GM18861 (cell line): ENCODE data around the gene PEX16.
"Not testable (repeated sequence)": the region's sequence is repeated elsewhere in the genome, so short reads cannot be mapped to it uniquely, and the experiment has no call there.

ENCODE experiments used
- ATAC-seq: cut with Tn5 transposase; IDR thresholded peaks from one replicate; pipeline ENCODE4 v1.9.1; 2021; ENCODE audit not compliant: unreplicated experiment

The PEX16 gene

DNA sequence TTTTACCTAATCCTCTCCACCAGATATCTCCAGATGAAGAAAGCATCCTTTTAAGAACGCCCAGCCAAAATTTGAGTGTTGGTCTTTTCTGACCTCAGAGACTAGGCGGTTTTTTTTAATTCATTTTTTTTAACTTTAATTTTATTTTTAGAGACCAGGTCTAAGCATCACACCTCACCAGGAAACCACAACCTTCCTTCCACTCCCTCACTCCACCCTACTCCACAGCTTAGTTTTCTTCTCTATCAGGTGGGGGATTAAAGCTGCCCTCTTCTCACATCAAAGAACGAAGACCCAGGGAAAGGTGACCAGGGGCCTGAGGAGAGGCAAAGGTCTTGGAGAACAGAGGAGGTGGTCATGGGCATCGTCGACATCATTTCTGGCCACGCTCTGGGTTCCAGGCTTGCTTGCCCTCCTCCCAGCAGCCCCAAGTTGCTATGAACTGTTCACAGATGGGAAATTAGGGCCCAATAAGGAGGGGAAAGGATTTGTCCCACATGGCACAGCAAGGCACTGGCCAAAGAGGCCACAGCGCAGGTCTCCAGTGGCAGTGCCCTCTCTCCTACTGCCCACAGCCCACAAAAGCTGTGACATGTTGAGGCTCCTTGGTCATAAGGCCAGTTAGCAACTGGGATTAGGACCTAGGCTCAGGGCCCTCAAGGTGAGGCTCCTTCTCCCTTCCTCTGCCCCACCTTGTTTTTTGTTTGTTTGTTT is 1.4 kb upstream of the PEX16 start:
- no peak for ATAC-seq

DNA sequence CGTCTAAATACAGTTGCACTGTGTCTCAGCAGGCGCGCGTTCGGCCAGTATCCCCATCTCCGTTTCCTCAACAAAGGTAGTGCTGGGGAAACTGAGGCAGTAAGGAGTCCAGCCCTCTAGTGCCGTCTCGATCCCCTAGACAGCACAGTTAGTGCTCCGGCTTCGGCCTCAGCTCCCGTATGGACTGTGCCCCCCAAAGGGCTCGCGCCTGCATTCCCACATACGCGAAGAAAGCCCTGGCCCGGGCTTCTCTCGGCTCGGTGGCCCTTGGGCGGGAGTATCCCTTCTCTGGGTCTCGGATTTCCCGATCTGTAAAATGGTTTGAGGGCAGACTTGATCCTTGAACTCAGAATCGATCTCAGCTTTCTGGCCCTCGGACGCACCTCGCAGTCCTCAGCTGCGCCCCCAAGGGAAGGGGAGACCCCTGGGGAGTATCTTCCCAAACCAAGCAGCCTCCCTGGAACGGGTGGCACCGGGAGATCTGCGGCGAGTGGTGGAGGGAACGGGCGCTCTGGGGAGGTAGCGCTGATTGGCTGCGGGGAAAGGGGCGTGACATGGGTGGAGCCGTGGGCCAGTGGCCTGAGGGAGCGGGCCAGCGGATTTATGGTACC is 759 bp upstream of the PEX16 start:
- no peak for ATAC-seq

DNA sequence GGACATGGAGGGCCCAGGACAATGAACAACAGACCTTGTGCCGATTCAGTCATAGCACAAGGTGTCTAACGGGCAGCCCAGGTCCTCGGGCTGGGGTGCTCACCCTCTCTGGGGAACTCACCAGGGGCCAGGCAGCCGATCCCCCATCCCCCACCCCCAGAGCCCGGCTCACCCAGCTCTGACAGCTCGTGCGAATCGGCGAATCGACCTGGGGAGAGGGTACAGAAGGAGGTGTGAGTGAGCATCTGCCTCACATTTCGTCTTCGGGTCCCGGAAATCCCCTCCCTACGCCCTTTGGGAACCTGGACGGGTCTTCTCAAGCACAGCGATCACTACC is 423 bp downstream of the PEX16 start:
- no peak for ATAC-seq

DNA sequence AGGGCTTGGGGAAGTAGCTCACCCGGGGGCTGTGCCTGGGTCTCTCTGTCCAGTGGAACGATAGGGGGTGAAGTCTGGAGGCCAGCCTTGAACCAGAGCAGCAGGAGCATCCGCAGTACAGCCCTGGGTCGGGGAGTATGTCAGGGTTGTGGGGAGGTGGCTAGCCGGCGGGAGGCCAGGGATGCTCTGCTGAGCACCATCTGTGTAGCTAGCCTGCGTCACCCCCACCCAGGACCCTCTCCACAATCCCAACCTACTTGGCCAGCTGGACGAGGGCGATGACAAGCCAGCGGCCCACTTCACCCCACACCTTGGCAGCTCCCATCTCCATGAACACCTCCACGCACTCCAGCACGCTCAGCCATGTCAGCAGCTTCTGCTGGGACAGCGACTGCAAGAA is 2.2 kb downstream of the PEX16 start:
- no peak for ATAC-seq

DNA sequence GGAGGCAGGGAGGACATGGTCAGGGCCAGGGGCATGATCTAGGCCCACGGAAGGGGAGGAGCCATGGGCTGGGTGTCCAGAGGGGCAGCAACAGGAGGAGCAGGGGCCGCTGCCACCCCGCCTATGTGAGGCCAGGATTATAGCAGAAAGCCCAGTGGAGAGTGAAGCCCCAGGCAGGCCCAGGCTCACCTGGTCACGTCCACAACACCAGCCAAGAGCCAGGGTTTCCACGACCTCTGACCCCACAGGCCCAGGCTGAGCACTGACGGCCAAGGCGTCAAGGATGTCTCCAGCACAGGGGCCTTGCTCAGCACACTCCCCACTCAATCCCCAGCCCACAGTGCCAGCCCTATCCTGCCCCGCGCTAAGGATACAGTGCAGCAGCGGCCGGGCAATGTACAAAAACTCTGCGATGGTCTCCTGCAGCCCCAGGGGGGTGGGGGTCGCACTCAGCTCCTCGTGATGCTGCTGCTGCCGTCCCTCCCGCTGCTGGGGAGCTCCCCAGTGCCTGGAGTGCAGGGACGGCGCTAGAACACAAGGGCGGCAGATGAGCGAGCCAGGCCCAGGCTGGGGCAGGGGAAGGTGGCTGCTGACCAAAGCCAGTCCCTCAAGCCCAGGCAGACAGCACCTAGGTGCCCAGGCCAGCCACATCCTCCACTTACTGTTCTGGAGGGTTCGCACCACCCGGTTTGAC is 3.6 kb downstream of the PEX16 start:
- ATAC-seq, result no peak

DNA sequence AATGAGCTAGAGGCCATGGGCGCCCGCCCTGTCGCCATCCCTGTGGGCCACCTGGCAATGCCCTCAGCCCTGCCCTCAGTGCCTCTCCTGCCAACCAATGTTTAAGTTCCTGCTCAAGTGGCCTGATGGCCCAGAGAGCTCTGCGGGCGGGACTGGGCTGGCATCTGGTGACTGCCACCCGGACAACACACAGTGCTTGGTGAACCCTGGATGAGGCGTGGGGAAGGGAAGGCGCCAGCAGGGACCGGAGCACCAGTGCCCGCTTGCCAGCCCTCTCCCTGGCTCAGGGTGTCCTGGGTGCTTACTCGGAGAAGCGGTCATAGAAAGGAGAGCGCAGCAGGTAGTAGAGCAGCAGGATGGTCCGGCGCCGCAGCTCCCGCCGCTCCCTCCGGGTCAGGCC is 4.2 kb downstream of the PEX16 start:
- no peak for ATAC-seq

DNA sequence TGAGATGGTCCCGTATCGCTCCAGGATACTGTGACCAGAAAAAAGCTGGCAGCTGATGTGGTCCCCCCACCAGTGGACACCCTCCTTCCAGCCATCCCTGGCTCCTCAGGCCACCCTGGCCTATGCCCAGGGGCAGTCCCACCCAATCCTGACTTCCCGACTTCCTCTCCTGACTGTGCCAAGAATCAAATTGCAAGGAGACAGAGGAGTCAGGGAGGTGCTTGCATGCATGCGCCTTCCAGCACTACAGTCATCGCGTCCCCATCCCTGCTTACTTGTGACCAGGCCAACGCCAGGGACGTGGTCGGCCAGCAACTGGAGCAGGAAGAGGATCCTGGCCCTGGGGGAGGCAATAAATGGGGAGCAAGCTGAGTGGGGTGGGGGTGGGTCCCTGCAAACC is 7.1 kb downstream of the PEX16 start:
- no peak for ATAC-seq

DNA sequence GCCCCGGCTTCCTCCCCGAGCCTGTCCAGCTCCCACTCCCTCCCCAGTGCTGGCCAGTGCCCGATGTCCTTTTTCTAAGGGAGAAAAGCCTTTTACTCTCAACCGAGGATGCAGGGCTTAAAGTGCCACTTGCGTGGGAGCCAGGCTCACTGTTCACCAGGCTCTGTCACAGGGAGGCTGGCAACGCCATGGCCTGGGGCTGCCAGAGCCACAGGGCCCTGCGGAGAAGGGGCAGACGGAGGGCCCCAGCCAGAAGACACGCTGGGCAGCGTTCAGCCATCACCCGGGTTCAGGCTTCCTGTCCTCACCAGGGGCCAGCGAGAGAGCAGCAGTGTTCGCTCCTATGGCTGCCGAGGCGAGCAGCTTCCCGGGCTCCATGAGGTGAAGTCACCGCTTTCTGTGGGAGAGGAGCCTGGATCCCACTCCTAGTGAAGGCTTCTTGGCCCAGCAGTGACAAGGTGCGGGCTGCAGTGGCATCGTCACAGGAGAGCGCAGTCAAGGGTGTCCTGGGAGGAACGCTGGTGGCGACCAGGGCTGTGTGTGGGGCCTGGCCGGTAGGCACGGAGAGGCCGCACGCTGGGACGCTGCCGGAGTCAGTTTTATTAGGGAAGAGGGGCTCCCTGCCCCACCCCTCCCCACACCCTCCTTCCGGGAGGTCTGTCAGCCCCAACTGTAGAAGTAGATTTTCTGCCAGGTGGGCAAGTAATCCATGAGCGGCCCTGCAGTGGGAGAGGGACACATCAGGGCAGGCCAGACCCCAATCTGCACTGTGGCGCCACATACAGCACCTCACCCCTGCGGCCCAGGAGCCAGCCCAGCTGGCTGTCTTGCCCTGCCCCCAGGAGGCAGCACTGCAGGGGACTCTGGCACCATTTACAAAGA is 7.8 kb downstream of the PEX16 start:
- ATAC-seq, result no peak

DNA sequence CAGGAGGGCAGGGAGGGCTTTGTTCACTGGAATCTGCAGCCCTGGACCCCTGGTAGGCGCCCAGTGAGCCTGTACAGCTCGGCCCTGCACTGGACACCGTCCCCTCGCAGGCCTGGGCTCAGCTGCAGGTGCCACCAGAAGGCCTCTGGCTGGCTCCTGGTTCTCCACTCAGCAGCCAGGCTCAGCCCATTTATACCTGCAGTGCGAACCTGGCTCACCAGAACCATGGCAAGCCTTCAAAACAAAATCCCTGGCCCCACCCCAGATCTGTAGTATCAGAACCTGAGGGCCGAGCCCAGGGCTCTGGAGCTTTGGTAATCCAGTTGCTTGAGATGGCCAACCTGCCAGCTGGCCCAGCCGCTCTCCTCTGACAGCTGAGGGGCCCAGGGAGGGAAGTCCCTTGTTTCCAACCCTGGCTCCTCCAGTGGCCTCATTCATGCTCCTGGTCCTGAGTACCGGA is 9.7 kb downstream of the PEX16 start:
- no peak for ATAC-seq

DNA sequence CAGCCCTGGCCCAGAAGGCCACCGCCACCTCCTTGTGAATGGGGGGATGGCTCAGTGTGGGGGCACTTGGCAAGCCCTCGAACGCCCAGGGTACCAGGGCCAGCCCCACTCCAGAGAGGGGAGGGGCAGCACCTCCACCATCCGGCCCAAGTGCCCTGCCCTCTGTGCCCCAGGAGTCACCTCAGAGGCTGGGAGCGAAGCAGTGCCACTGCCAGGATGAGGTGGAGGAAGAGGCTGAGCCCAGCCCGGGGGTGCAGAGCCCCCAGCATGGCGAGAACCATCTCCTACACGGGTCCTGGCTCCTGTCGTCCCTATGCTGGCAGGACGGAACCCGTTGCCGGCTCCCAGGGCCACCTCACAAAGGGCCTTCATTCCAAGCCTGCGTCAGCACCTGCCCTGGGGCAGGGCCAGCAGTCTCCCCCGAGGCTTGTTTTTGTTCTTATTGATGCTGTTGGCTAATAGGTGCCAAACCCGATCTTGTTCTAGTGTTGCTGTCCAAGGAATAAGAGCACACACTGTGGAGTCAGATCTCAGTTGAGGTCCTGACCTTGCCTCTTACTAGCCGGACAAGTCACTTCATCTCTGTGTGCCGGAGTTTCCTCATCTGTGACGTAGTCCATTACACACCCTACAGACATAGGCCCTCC is 10.6 kb downstream of the PEX16 start, which contains the start of gene FREY1:
TSS of gene FREY1 (minus strand) at position 307 of the 647 bp plus-strand sequence. CDS start at position 281, 26 bp downstream.
- no peak for ATAC-seq

DNA sequence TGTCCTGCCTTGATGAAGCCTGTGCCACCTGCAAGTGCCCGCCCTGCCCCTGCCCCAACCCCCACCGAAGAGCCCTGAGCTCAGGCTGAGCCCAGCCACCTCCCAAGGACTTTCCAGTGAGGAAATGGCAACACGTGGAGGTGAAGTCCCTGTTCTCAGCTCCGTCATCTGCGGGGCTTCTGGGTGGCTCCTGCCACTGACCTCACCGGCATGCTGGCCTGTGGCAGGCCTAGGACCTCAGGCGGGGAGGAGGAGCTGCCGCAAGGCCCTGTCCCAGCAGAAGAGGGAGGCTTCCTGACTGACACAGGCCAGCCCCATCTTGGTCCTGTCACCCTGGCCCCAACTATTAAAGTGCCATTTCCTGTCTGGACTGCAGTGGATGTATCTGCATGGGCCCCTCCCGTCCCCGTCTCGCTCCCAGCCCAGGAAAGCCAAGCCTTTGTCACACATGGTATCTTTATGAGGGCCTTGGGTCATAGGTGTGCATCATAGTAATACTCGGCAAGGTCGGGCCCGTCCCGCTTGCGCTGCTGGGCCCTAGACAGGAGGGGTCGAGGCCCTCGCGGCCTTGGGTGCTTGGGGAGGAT is 11.5 kb downstream of the PEX16 start:
- ATAC-seq, result no peak

DNA sequence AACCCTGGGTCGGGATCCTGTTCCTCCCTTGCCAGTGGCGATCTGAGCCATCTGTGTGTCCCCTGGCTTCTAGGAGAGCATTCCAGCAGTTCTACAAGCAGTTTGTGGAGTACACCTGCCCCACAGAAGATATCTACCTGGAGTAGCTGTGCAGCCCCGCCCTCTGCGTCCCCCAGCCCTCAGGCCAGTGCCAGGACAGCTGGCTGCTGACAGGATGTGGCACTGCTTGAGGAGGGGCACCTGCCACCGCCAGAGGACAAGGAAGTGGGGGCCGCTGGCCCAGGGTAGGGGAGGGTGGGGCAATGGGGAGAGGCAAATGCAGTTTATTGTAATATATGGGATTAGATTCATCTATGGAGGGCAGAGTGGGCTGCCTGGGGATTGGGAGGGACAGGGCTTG is 12.1 kb downstream of the PEX16 start:
- ATAC-seq, result not testable (repeated sequence)

DNA sequence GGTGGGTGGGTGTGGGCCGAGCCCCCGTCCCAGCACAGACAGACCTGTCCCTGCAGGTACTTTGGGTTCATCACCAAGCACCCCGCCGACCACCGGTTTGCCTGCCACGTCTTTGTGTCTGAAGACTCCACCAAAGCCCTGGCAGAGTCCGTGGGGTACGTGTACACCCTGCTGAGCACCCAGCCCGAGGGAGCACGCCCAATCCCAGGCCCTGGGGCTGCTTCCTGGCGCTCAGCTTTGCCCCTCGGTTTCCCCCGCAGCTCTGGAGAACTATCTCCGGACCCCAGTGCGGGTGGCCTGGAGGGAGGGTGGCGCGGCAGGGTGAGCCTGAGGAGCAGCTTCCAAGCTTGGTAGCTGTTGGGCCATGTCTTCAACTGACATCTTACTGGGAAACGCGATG is 12.6 kb downstream of the PEX16 start:
- no peak for ATAC-seq

DNA sequence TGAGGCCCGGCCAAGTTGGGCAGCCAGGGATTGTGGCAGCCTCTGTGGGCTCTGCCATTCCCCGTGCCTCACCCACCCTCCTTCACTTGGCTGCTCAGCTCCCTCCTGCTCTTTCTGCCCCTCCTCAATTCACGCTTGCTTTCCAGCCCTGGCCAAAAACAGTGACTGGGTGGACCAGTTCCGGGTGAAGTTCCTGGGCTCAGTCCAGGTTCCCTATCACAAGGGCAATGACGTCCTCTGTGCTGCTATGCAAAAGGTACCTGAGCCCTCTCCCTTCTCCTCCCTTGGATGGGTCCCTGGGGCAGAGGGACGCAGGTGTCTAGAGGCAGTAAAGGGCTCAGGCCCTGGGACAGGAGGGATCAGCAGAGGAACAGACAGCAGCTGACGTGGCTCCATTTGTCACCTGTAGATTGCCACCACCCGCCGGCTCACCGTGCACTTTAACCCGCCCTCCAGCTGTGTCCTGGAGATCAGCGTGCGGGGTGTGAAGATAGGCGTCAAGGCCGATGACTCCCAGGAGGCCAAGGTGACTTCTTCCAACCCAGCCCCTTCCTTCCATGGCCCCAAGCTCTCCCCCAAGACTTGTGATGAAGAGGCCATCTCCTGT is 13.3 kb downstream of the PEX16 start:
- no peak for ATAC-seq

DNA sequence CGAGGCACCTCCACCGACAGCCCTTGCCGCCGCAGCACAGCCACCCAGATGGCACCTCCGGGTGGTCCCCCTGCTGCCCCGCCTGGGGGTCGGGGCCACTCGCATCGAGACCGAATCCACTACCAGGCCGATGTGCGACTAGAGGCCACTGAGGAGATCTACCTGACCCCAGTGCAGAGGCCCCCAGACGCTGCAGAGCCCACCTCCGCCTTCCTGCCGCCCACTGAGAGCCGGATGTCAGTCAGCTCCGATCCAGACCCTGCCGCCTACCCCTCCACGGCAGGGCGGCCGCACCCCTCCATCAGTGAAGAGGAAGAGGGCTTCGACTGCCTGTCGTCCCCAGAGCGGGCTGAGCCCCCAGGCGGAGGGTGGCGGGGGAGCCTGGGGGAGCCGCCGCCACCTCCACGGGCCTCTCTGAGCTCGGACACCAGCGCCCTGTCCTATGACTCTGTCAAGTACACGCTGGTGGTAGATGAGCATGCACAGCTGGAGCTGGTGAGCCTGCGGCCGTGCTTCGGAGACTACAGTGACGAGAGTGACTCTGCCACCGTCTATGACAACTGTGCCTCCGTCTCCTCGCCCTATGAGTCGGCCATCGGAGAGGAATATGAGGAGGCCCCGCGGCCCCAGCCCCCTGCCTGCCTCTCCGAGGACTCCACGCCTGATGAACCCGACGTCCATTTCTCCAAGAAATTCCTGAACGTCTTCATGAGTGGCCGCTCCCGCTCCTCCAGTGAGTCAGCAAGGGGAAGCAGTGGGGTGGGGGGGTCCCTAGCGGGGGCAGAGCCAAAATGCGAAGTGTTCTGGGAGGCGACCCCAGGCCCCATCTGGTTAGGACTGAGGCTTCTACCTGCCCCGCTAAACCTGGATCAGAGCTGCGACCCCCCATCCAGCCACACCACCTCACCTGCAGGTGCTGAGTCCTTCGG is 15.0 kb downstream of the PEX16 start:
- no peak for ATAC-seq

DNA sequence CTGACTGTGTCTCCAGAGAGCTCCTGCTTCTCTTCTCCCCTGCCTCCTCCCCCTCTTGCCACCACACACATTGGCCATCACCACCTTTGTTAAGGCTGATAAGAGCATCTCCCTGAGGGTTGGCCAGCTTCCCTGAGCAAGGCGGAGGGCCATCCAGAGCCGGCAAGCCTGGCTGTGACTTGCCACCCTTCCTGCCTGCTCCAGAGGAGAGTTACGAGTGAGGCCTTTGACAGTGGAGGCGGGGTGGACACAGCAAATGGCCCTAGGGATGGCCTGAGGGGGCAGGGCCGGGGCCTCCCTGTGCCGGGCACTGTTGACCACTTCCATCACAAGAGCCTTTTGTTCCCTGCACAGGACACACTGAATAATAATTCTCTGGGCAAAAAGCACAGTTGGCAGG is 16.1 kb downstream of the PEX16 start:
- no peak for ATAC-seq

DNA sequence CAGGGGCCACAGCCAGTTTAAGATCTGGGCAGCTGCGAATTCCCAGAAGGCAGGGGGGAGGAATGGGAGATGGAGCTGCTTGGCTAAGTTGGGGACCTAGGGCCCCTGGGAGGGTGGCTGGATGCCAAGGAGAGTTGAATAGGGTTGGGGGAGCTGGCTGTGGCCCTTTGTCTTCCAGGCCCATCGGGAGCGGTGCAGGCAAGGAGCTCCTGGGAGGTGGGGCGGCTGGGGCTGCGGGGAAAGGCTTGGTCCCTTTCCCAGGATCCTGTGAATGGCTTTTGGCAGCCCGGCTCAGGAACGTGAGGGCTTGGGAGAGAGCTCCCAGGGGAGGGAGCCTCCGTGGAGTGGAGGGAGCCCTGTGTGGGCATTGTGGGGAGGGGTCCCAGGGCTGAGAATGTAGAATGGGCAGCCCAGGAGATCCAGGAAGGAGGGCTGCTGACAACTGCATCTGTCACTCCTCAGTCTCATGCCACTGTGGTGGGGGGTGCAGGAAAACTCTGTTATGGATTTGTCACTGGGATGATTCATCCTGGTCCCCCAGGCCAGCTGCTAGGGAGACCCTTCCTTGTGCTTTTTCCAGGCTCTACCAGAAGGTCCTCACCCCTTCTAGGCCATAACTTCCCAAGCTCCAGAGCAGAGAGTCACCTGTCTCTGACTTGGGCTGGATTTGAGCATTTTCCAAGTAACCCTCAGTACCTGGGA is 16.6 kb downstream of the PEX16 start:
- no peak for ATAC-seq

DNA sequence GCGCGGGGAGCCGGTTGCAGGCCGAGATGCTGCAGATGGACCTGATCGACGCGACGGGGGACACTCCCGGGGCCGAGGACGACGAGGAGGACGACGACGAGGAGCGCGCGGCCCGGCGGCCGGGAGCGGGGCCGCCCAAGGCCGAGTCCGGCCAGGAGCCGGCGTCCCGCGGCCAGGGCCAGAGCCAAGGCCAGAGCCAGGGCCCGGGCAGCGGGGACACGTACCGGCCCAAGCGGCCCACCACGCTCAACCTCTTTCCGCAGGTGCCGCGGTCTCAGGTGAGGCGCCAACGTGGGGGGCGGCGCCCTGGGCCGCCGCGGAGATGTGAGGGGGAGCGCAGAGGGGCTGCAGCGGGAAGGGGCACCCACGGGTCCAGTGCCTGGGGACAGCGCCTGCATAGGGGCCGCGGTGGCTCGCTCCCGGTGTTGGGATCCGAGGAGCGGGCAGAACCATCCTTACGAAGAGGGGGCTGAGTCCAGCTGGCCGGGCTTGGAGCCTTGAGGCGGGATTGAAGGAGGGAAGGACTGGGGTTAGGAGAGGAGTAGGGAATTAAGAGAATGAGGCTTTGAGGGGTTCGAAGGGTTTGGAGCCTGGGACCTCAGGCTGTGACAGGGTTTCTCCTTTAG is 17.4 kb downstream of the PEX16 start:
- ATAC-seq, result not testable (repeated sequence)
